ENCODE results near the gene PSMD9.
"Not testable (repeated sequence)": the region's sequence is repeated elsewhere in the genome, so short reads cannot be mapped to it uniquely, and the experiment has no call there.

PSMD9 gene

DNA sequence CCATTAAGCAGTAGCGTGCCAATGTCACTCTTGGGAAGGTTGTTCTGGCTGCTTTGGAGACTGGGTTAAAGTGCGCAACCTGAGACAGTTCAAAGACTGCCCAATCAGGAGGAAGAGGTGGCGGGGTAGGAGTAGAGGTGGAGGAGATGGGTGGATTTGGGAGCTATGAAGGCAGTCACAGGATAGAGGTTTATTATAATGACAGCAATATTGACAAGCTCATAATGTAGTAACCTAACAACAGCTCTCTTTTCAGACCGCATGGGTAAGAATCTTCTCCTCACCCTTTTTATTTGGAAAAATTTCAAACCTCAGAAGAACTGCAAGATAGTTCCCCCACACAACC, 5.3 kb upstream of the PSMD9 start:
- no peak for TF ChIP-seq CTCF (IDR thresholded peaks at IDR 0.05; ENCODE audit: low read depth, low read length)
- no peak overlapping the region for H3K4me3 ChIP-seq (ENCODE audit: low read depth, low read length)

- H3K4me3 ChIP-seq (ENCODE audit: low read depth, low read length), result not testable (repeated sequence)
Observed at GRCh38 chr12:121885129-121885528, 3.5 kb upstream of the PSMD9 start.

- no peak for TF ChIP-seq CTCF (IDR thresholded peaks at IDR 0.05; ENCODE audit: low read depth, low read length)
Observed at GRCh38 chr12:121888083-121888477, 510 bp upstream of the PSMD9 start.

GRCh38 chr12:121889274-121889624, 659 bp downstream of the PSMD9 start:
- TF ChIP-seq CTCF (IDR thresholded peaks at IDR 0.05; ENCODE audit: low read depth, low read length), result no peak

More at GRCh38 chr12:121888083-121888477, 510 bp upstream of the PSMD9 start:
- peak overlapping the region; percentile 92 for H3K4me3 ChIP-seq (ENCODE audit: low read depth, low read length)

DNA sequence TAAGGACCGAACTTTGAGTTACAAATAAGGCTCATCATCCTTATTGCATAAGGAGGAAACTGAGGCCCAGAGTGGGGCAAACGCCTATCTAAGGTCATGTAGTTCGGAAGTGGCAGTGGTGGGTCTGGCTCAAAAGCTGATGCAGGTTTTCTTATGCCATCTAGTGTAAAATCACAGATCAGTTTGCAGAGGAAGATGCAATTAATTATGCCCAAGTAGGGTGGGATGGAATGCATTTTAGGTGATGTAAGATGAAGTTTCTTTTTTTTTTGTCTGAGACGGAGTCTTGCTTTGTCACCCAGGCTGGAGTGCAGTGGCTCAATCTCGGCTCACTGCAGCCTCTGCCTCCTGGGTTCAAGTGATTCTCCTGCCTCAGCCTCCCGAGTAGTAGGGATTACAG, 1.1 kb downstream of the PSMD9 start:
- H3K4me3 ChIP-seq (ENCODE audit: low read depth, low read length), result peak overlapping the region; percentile 92

More at GRCh38 chr12:121889274-121889624, 659 bp downstream of the PSMD9 start:
- H3K4me3 ChIP-seq (ENCODE audit: low read depth, low read length), result peak overlapping the region; percentile 92

GRCh38 chr12:121892673-121893561, 4.3 kb downstream of the PSMD9 start:
- no peak for TF ChIP-seq CTCF (IDR thresholded peaks at IDR 0.05; ENCODE audit: low read depth, low read length)
- H3K4me3 ChIP-seq (ENCODE audit: low read depth, low read length), result no peak overlapping the region

DNA sequence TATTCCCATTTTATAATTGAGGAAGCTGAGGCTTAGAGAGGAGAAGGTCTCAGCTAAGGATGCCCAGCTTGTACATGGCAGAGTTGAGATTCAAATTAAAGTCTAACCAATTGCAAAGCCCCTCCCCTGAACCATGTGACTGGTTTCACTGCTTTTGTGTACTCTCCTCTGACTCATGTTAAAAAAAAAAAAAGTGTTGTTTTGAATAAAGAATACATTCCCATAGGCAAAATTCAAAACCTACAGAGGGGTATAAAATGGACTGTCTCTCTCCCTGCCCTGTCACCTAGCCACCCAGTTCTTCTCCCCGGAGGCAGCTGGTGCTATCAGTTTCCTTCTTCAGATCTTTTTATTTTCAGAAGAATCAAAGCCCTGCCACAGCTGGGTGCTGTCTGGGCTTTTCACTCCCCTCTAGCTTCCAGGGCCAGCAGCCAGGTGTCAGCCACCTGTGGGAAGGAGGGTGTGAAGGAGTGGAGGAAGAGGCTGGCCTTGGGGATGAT, 5.4 kb downstream of the PSMD9 start:
- no peak for TF ChIP-seq CTCF (IDR thresholded peaks at IDR 0.05; ENCODE audit: low read depth, low read length)
- no peak overlapping the region for H3K4me3 ChIP-seq (ENCODE audit: low read depth, low read length)

DNA sequence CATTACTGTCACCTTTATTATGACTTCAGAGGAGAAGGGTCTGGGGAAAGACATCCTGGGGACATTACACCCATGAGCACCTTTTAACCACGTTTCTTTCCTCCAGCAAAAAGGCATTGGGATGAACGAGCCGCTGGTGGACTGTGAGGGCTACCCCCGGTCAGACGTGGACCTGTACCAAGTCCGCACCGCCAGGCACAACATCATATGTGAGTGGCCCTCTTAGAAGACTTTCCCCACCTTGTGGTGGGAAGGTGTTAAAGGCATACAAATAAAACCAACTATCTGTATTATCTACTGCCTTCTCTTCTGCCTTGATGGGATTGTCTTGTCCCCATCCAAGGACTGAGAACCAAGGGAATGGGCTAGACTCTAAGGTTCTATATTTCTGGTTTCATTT, 6.0 kb downstream of the PSMD9 start:
- H3K4me3 ChIP-seq (ENCODE audit: low read depth, low read length), result no peak overlapping the region
- TF ChIP-seq CTCF (IDR thresholded peaks at IDR 0.05; ENCODE audit: low read depth, low read length), result no peak

Measured in WI38 (cell line).